Non-pigmented ciliary epithelial cell (primary cell): ENCODE data around the gene ZNF66.
"Not testable (repeated sequence)": the region's sequence is repeated elsewhere in the genome, so short reads cannot be mapped to it uniquely, and the experiment has no call there.

ENCODE experiments used
- DNase-seq: peaks from one replicate; pipeline ENCODE4 v3.0.0-alpha.2; 2010; ENCODE audit warnings: low read depth

The ZNF66 gene

DNA sequence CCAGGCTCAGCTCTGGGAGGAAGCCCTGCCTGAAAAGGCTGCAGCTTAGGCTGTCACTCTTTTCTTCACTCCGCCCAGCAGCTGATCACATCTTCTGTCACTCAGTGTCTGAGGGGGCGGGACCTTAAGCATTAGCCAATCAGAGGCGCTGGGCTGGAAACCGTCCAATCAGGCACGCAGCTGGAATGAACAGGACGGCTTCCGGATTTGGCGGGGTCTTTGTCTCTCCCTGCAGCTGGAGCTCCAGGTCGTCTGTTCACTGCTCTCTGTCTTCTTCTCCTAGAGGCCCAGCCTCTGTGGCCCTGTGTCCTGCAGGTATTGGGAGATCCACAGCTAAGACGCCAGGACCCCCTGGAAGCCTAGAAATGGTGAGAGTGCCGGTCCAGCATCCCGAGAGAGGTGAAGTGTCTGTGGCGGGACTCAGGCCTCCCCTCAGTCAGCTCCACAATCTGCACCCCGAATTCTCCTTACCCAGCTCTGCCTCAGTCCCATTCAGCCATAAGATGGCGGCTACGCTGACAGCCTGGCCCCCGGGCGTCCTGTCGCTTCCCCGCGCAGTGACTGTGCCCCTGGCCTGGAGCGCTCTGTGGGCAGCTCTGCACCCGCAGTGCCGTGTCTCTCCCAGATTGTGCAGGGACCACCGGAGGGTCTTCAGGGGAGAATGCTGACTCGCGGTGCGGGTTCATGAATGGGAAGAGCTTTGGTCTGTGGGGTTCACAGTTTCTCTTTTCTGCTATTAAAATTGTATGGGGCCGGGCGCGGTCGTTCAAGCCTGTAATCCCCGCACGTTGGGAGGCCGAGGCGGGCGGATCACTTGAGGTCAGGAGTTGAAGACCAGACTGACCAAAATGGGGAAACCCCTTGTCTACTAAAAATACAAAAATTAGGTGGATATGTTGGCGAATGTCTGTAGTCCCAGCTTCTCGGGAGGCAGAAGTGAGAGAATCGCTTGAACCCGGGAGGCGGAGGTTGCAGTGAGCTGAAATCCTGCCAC lies at the start of gene ZNF66:
Gene ZNF66 (plus strand): TSS at position 222 of the 994 bp plus-strand sequence. CDS start 144 bp downstream, at position 366.
- DNase-seq = peak; percentile 90

DNA sequence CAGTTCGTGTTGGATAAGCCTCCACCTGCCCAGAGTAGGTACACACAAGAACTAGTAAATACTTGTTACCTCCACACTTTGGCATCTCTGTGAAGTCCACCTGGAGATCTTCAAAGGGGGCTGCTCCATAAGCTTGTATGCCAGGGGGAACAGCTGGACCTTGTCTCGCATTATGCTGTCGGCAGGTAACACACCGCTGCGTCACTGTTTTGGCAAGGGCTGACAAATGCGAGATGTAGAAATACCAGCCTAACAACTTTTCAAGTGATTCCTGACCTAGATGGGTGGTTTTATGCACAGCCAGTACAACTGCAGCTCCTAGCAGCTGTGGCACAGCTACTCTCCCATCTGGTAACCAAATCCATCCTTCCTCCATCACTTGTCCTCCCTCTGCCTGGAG lies 25.9 kb upstream of the ZNF66 start:
- not testable (repeated sequence) for DNase-seq

DNA sequence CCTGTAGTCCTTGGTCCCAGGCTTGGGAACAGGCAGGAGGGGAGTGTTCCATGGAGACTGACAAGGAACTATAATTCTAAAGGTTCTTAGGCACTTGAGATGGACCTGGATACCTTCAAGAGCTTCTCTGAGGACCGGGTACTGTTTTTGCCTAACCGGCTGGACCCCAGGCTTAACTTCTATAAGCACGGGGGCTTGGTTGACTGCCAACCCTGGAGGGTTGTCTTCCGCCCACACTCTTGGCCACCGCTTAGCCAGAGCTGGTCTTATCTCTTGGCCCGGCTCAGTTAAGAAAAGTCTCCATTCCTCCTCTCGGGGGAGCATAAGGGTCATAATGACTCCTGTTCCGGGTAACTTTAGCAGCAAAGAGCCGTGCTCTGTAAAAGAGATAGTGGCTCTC lies 23.8 kb upstream of the ZNF66 start:
- DNase-seq = not testable (repeated sequence)

DNA sequence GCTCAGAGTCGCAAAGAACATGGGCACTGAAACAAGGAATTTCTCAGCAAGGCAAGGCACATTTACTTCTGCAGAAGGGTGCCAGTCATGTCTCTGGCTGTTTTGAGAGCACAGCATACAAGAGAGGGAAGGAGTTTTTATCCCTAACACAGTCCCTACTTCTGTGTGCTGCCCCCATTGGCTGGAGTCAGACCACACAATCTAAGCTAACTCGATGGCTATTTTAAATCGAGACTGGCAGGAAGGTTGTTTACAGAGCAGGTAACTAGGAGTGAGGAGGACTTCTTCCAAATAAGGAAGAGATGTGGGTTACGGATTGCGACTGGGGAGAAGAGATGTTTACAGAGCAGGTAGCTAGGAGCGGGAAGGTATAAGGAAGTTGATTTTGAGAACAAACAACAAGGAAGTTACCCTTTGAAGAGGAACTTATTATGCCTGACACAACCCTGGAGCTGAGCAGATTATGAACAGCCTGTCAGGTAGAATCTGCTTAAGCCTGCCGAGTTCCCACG lies 6.8 kb upstream of the ZNF66 start:
- DNase-seq = not testable (repeated sequence)

DNA sequence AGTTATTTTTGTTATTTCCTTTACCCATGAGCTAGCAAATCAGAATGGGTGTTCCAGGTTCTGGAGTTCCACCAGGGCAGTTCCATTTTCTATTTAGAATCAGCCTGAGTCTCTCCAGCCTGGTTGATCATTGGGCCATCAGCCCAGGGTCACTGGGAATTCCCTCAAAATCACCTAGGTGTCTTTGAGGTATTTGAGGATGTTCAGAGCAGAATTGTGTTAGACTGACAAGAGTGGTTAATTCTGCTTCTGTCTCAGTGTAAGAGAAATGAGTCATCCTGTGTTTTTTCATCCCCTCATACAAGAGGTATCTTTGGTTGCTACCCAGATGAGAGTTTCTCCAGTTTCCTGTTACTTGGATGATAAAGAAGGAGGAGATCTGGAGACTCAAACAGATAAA lies 11.7 kb downstream of the ZNF66 start:
- no peak for DNase-seq

DNA sequence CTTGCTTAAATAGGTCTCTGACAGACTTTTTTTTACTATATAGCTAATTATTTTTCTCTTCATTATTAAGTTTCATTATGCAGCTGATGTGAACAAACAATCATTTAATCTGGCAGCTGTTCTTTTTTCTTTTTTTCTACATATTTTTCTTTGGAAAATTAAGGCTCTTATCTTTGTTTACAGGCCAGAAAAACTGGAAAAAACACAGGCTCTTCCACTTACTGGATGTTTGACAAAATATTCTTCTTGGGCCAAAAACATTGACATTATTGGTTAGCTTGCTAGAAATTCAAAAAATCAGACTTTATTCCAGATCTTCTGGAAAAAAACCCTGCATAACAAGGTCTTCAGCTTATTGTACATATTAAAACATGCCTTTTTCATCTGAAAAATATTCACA lies 15.7 kb downstream of the ZNF66 start:
- no peak for DNase-seq

DNA sequence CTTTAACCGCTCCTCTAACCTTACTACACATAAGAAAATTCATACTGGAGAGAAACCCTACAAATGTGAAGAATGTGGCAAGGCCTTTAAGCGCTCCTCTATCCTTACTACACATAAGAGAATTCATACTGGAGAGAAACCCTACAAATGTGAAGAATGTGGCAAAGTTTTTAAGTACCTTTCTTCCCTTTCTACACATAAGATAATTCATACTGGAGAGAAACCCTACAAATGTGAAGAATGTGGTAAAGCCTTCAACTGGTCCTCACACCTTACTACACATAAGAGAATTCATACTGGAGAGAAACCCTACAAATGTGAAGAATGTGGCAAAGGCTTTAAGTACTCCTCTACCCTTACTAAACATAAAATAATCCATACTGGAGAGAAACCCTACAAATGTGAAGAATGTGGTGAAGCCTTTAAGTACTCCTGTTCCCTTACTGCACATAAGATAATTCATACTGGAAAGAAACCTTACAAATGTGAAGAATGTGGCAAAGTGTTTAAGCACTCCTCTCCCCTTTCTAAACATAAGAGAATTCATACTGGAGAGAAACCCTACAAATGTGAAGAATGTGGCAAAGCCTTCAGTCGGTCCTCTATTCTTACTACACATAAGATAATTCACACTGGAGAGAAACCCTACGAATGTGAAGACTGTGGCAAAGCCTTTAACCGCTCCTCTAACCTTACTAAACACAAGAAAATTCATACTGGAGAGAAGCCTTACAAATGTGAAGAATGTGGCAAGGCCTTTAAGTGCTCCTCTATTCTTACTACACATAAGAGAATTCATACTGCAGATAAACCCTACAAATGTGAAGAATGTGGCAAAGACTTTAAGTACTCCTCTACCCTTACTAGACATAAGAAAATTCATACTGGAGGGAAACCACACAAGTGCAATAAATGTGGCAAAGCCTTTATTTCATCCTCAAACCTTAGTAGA lies 30.5 kb downstream of the ZNF66 start:
- not testable (repeated sequence) for DNase-seq

DNA sequence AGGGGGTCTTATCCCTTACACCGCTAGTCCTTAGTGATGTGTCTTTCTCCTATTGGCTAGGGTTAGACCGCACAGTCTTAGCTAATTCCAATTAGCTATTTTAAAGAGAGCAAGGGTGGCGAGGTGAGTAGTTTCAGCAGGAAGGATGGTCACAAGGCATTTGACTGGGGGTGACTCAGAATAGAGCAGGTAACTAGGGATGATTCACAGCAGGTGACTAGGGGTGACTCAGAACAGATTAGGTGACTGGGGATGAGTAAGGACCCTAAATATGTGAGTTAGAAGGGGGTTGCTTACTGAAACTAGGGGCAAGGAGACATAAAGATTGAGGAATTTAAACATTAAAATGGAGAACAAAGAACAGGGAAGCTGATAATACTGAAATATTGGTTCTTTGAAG lies 64.3 kb downstream of the ZNF66 start:
- no peak for DNase-seq
